ENCODE measurements around the gene NR6A1. TPM values are rescaled to one million over a fixed set of nuclear protein-coding genes. Genes with fewer than 3 reads are reported as not detected.

The NR6A1 gene
- total RNA-seq, 1 experiment from 2014 or later: 99.3 TPM

GRCh38 chr9:124479371-124479770 lies 291.7 kb downstream of the NR6A1 start:
- WGBS (ENCODE audit: extremely low coverage, insufficient read length, low lambda C conversion rate): no CpG with 5 or more reads among the region's 16 CpGs
- no peak overlapping the region for H3K4me2 ChIP-seq (ENCODE audit: insufficient read depth, insufficient read length, low read length)
- H4K8ac ChIP-seq (replicated peaks; ENCODE audit: insufficient read length, low read depth, low read length): no peak overlapping the region
- no peak overlapping the region for H2BK20ac ChIP-seq (ENCODE audit: low read depth, low read length, poor library complexity, severe bottlenecking)
- H3K27me3 ChIP-seq (ENCODE audit: insufficient read depth, low read length): peaks cover 3% of the 10 kb centered on the region; the same call in 1 of the 2 replicates
- no peak for DNase-seq
- no peak for TF ChIP-seq CTCF (conservative IDR thresholded peaks at IDR 0.05)
- no peak overlapping the region for H2BK12ac ChIP-seq (ENCODE audit: insufficient read length, low read depth, low read length)
- no peaks in the 10 kb centered on the region for H3K79me1 ChIP-seq (ENCODE audit: insufficient read depth, low read depth, low read length, poor library complexity, severe bottlenecking)
- Mint-ChIP-seq H3K4me1 (peaks cover 17 to 46% of the 10 kb centered on the region in 2 experiments), H3K27ac (no peak overlapping the region), H3K4me3 (no peak overlapping the region), H3K9me3 (peaks cover 2 to 4% of the 10 kb centered on the region in 2 experiments; a peak in 2 of 5 replicates), H3K36me3 (ENCODE audit: insufficient read depth in 1 of 3, low read depth in 3 of 3) (no peaks in the 10 kb centered on the region; a peak in 1 of 7 replicates), H3K27me3 (ENCODE audit: low read depth) (peaks cover 74% of the 10 kb centered on the region)
- H3K27ac ChIP-seq (ENCODE audit: insufficient read length, low read depth, low read length): no peak overlapping the region
- H2BK5ac ChIP-seq (ENCODE audit: insufficient read length, low read length): no peak overlapping the region
- H3K23me2 ChIP-seq (ENCODE audit: insufficient read length, low read depth, low read length, poor library complexity, severe bottlenecking): peaks cover 4% of the 10 kb centered on the region
- no peak overlapping the region for H4K91ac ChIP-seq (ENCODE audit: insufficient read length, low read depth, low read length)
- no peak overlapping the region for H2AFZ ChIP-seq (ENCODE audit: low read length)
- H3K4me1 ChIP-seq (ENCODE audit: insufficient read depth, low read length): no peaks in the 10 kb centered on the region
- no peak overlapping the region for H3T11ph ChIP-seq (ENCODE audit: low read length)
- no peak overlapping the region; the same call in 1 of the 2 replicates for H3K14ac ChIP-seq (ENCODE audit: insufficient read depth, low read length)
- H3K4ac ChIP-seq (ENCODE audit: low read depth, low read length): no peak overlapping the region
- no peak overlapping the region for H4K5ac ChIP-seq (ENCODE audit: insufficient read length, low read depth, low read length)
- H3K79me2 ChIP-seq (ENCODE audit: insufficient read depth, low read length): no peaks in the 10 kb centered on the region
- no peak overlapping the region for H2BK120ac ChIP-seq (ENCODE audit: low read depth, low read length, poor library complexity, severe bottlenecking)
- H3K18ac ChIP-seq (ENCODE audit: insufficient read length, low read depth, low read length): no peak overlapping the region
- H3K9me3 ChIP-seq (ENCODE audit: control insufficient read depth, low read depth, low read length): no peaks in the 10 kb centered on the region
- H3K9ac ChIP-seq (ENCODE audit: extremely low read depth, insufficient read length, low read length): no peak overlapping the region
- no peak overlapping the region for H2AK5ac ChIP-seq (ENCODE audit: insufficient read length, low read length)
- no peak overlapping the region for H2BK15ac ChIP-seq (ENCODE audit: low read depth, low read length)
- no peak overlapping the region for H3K23ac ChIP-seq (ENCODE audit: insufficient read length, low read depth, low read length)
- H3K56ac ChIP-seq (ENCODE audit: insufficient read length, low read depth, low read length): no peak overlapping the region
- H4K20me1 ChIP-seq (ENCODE audit: control insufficient read depth, insufficient read depth, insufficient read length): peaks cover 3% of the 10 kb centered on the region

All from H9 (cell line).